HepG2 (cell line): Measurements from ENCODE around the gene TRAF3. TPM values are rescaled to one million over a fixed set of nuclear protein-coding genes. Genes with fewer than 3 reads are reported as not detected.
A peak's percentile ranks its signal among the peaks of the same experiment; 100 is the strongest.

Experiments
- ELF4 ChIP-seq: sonication (generic); formaldehyde crosslinking; IDR thresholded peaks from 2 replicates; pipeline ENCODE4 v1.5.0; 2020; ENCODE audit warnings: missing genetic modification reagents, mild to moderate bottlenecking, moderate library complexity, borderline replicate concordance
- GPBP1L1 ChIP-seq: sonication (generic); formaldehyde crosslinking; IDR thresholded peaks from 2 replicates; pipeline ENCODE4 v1.5.0; 2020; ENCODE audit warnings: mild to moderate bottlenecking, missing genetic modification reagents
- ZBTB39 ChIP-seq: sonication (generic); formaldehyde crosslinking; IDR thresholded peaks from 2 replicates; pipeline ENCODE4 v1.5.0; 2020; ENCODE audit warnings: missing genetic modification reagents
- ZBTB40 ChIP-seq, 2 experiments: fragments of 450-650 bp in 1 of 2; sonication (generic) in 1 of 2; formaldehyde crosslinking in 1 of 2; IDR thresholded peaks; 2 replicates each; pipeline versions ENCODE4 v1.6.1 to v1.8.0; 2016 to 2022; ENCODE audit warnings: antibody characterized with exemption in 1 of 2, mild to moderate bottlenecking in 1 of 2, missing genetic modification reagents in 1 of 2
- ZNF281 ChIP-seq: sonication (generic); formaldehyde crosslinking; IDR thresholded peaks from 2 replicates; pipeline ENCODE4 v1.4.0; 2020; ENCODE audit warnings: missing genetic modification reagents, borderline replicate concordance
- ZNF446 ChIP-seq: sonication (generic); formaldehyde crosslinking; IDR thresholded peaks from 2 replicates; pipeline ENCODE4 v1.5.0; 2020; ENCODE audit warnings: mild to moderate bottlenecking, missing genetic modification reagents
- ZNF580 ChIP-seq: IDR thresholded peaks from 2 replicates; pipeline ENCODE4 v1.6.1; 2016; ENCODE audit warnings: low read depth, borderline replicate concordance
- polyA plus RNA-seq, 8 experiments: library from polyadenylated mRNA; depleted of rRNA in 3 of 8; stranded (reverse) in 7 of 8; unstranded in 1 of 8; fragments of >200 nt; fragmentation: Illumina TruSeq in 4 of 8; extraction: Trizol in 4 of 8; gene quantifications; 2 replicates each; pipeline versions ENCODE4 v1.2.1 to v1.2.3, GENCODE V29; 2011 to 2016; ENCODE audit warnings: low read depth in 4 of 8, missing spikeins in 1 of 8, mixed read lengths in 1 of 8; ENCODE audit not compliant: insufficient read depth in 1 of 8
- total RNA-seq, 5 experiments: library from RNA; depleted of rRNA; stranded (reverse); fragments of >200 nt; fragmentation: Illumina TruSeq; extraction: Trizol; gene quantifications; 2 replicates each; pipeline ENCODE4 v1.2.3, GENCODE V29; 2016; ENCODE audit warnings: low read depth in 1 of 5

TRAF3 gene
- total and polyA plus RNA-seq, 2 of the 13 experiments (the other 11 are each of a cell fraction or from before 2014, with no cell fraction given), result 6.9 to 12.2 TPM

- TF ChIP-seq ZNF281 (CRISPR knock-in tag) (peak; percentile 25; the same call in 1 of the 2 replicates), ELF4 (CRISPR knock-in tag) (peak; percentile 76; the same call in 1 of the 2 replicates), ZBTB40 (IDR thresholded peaks at IDR 0.05) (no peak), ZBTB40 (CRISPR knock-in tag; IDR thresholded peaks at IDR 0.05) (peak; percentile 45; the same call in 1 of the 2 replicates), ZNF446 (CRISPR knock-in tag) (no peak; the same call in 1 of the 2 replicates), GPBP1L1 (no peak), ZBTB39 (peak; percentile 51; the same call in 1 of the 2 replicates), ZNF580 (CRISPR knock-in tag) (peak; percentile 83; the same call in 1 of the 2 replicates)
Measured at GRCh38 chr14:102922490-102923200, 145.4 kb downstream of the TRAF3 start, which contains the start of gene AMN (continued).
